ENCODE data around the gene GMIP. TPM values are rescaled to one million over a fixed set of nuclear protein-coding genes. Genes with fewer than 3 reads are reported as not detected.

The GMIP gene
- total RNA-seq, 1 donor from 2014 or later: 12.3 TPM

DNA sequence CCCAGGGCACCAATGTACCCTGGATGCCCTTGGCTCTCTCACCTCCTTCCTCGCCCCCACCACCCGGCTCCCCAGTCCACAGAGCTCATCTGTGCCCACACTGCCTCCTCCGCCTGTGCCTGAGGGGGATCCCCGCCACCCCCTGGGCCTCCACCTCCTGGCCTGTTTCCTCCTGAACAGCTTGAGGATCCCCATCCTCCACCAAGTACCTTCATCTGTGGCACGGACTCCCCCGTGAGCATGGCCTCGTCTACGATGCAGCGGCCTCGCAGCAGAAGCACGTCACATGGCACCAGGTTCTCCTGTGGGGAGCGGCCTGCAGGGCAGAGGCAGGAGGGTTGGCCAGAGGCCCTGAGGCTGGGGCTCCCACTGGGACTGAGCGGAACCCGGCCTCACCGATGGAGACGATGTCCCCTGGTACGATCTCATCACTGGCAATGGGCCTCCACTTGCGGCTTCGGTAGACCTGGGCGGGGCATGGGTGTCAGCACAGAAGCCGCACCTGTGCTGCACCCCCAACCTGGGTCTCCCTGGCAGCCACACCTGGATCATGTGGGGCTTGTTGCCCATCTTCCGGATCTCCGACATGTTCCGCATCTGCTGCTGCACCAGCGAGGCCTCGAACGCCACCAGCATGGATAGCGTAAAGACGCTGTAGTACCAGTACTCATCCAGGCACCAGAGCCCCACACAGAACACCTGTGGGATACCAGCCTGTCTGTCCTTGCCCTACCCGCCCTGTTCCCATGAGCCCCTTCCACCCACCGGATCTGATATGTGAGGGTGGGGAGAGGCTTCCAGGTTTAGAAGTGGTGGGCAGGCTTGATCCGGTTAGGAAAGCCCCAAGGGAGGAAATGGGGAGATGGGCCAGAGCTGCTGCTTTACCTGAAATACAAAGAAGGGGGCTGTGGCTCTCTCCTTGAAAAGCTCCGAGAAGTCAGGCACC, 13.3 kb upstream of the GMIP start:
- Histone ChIP-seq H3K9me3 (no peaks in the 10 kb centered on the region), H3K36me3 (peaks cover 0 to 74% of the 10 kb centered on the region in 2 donors), H3K4me3 (no peak overlapping the region), H3K4me1 (peaks cover 18% of the 10 kb centered on the region), H3K27ac (no peak overlapping the region), H3K27me3 (no peaks in the 10 kb centered on the region)
- intact Hi-C loops (cut with DNase I): no loop called here
- TF ChIP-seq POLR2AphosphoS5 (IDR thresholded peaks at IDR 0.05; ENCODE audit: insufficient read depth in 1 of 2, low read depth in 1 of 2) (no peak), POLR2A (IDR thresholded peaks at IDR 0.05) (no peak), CTCF (IDR thresholded peaks at IDR 0.05) (no peak)
- DNase-seq (ENCODE audit: extremely low spot score in 2 of 2): no peak

DNA sequence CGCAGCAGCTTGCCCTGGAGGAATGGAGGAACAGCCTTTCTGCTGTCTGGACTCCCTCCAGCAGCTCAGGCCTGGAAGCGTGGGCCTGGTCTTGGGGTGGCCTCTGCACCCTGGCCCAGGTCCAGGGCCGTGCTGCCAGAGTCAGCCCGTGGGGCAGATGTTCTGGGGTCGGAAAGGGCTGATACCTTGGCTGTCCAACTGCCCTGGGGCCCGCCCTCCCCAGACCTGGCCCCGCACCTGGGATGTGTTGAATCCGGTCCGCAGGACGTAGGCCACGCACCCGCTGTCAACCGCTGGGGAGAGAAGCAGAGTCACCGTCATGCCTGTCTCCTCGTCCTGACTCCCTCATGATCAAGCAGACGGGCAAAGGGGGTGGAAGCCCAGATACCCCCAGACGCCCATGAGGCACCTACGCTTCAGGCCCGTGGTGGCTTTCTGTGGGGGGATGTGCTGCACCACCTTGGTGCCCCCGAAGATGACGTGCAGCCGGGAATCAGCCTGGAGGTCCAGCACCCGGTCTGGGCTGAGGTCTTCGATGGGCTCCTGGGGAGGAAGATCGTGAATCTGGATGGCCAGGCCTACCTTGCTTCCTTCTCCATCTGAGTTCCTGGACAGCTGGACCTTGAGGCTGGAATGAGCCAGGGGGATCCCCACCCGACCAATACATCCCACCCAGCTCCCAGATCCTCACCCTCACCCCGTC, 12.3 kb upstream of the GMIP start:
- intact Hi-C loops (cut with DNase I): no loop called here
- Histone ChIP-seq H3K9me3 (no peaks in the 10 kb centered on the region), H3K4me3 (no peak overlapping the region), H3K4me1 (peaks cover 8% of the 10 kb centered on the region), H3K27ac (no peak overlapping the region), H3K27me3 (no peaks in the 10 kb centered on the region), H3K36me3 (peaks cover 0 to 81% of the 10 kb centered on the region in 2 donors)
- TF ChIP-seq CTCF (IDR thresholded peaks at IDR 0.05) (no peak), POLR2A (IDR thresholded peaks at IDR 0.05) (no peak), POLR2AphosphoS5 (IDR thresholded peaks at IDR 0.05; ENCODE audit: insufficient read depth in 1 of 2, low read depth in 1 of 2) (no peak)
- no peak for DNase-seq (ENCODE audit: extremely low spot score in 2 of 2)

- peaks cover 4% of the 10 kb centered on the region for H3K4me1 ChIP-seq
- intact Hi-C loops (cut with DNase I): no loop called here
- H3K4me3 ChIP-seq: no peak overlapping the region
- no peaks in the 10 kb centered on the region for H3K27me3 ChIP-seq
- peaks cover 0 to 88% of the 10 kb centered on the region in 2 donors for H3K36me3 ChIP-seq
- no peak for DNase-seq (ENCODE audit: extremely low spot score in 2 of 2)
- no peak overlapping the region for H3K27ac ChIP-seq
- no peak for TF ChIP-seq POLR2AphosphoS5 (IDR thresholded peaks at IDR 0.05; ENCODE audit: insufficient read depth in 1 of 2, low read depth in 1 of 2)
- no peak for TF ChIP-seq CTCF (IDR thresholded peaks at IDR 0.05)
- TF ChIP-seq POLR2A (IDR thresholded peaks at IDR 0.05): no peak
- no peaks in the 10 kb centered on the region for H3K9me3 ChIP-seq
These were observed 11.7 kb upstream of the GMIP start for GRCh38 chr19:19655051-19655594.

DNA sequence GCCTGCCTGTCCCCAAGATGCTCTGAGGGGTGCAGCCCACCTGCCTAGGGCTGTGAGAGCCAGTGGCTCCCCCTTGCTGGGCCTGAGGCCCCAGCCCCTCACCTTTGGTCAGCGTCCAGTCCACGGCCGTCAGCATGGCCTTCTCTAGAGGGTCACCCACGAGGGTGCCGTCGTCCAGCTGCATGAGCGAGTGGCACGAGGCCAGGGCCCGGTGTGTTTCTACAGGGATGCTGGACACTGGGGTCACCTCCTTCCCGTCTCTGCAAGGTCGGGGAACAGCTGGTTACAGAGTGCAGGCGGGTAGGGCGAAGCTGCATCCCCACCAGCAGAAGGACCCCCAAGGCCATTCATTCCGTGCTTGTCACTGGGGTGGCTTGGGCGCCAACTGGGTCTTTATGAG, 11.0 kb upstream of the GMIP start:
- no peaks in the 10 kb centered on the region for H3K9me3 ChIP-seq
- H3K4me3 ChIP-seq: no peak overlapping the region
- peaks cover 0 to 94% of the 10 kb centered on the region in 2 donors for H3K36me3 ChIP-seq
- TF ChIP-seq CTCF (IDR thresholded peaks at IDR 0.05) (no peak), POLR2A (IDR thresholded peaks at IDR 0.05) (no peak), POLR2AphosphoS5 (IDR thresholded peaks at IDR 0.05; ENCODE audit: insufficient read depth in 1 of 2, low read depth in 1 of 2) (no peak)
- intact Hi-C loops (cut with DNase I): no loop called here
- no peaks in the 10 kb centered on the region for H3K27me3 ChIP-seq
- no peak for DNase-seq (ENCODE audit: extremely low spot score in 2 of 2)
- no peaks in the 10 kb centered on the region for H3K4me1 ChIP-seq
- H3K27ac ChIP-seq: no peak overlapping the region

Measured in vagina (tissue), 2 donors.